GM12874 (cell line): Measurements from ENCODE around the gene MADD.

Source experiments
- CTCF ChIP-seq: IDR thresholded peaks from 2 replicates; pipeline ENCODE4 v1.5.1; 2011; ENCODE audit warnings: low read depth, mild to moderate bottlenecking, control low read depth, low read length, moderate library complexity; ENCODE audit not compliant: insufficient read depth

The MADD gene

DNA sequence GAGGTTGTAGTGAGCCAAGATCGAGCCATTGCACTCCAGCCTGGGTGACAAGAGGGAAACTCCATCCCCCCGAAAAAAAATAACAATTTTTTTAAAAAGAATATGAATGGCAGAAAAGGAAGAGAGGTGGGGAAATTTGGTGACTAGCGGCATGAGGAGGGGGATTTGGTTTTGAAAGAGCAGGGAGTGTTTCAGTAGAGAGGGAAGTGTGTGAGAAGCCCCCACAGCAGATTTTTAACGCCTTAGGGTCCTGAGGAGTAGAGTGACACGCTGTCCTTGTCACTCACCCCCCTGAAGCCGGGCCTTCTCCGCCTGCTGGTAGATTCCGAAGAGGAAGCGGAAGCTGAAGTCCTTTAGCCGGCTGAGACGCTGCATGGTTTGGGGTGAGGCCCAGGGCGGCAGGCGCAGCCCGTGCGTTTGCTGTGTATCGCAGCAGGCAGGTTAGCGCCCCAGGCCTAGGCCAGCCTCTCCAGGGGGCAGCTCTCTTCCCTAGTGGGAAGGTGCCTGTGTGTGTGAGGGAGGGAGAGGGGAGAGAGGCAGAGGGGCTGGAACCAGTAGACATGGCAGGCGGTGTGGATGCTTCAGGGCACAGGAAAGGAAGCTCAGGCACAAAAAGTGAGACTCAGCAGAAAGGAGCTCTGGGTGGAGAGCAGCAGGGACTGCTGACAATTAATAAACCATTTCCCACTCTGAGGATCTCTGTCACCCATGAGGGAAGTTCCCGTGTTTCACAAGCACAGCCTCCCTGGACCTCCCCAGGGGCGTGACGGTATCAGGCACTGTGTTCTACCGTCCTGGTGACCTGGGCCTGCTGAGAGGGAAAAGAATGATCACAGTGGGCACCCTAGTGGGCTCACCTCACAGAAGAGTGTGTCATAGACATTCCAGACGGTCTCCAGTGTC is 25.2 kb upstream of the MADD start:
- no peak for TF ChIP-seq CTCF

DNA sequence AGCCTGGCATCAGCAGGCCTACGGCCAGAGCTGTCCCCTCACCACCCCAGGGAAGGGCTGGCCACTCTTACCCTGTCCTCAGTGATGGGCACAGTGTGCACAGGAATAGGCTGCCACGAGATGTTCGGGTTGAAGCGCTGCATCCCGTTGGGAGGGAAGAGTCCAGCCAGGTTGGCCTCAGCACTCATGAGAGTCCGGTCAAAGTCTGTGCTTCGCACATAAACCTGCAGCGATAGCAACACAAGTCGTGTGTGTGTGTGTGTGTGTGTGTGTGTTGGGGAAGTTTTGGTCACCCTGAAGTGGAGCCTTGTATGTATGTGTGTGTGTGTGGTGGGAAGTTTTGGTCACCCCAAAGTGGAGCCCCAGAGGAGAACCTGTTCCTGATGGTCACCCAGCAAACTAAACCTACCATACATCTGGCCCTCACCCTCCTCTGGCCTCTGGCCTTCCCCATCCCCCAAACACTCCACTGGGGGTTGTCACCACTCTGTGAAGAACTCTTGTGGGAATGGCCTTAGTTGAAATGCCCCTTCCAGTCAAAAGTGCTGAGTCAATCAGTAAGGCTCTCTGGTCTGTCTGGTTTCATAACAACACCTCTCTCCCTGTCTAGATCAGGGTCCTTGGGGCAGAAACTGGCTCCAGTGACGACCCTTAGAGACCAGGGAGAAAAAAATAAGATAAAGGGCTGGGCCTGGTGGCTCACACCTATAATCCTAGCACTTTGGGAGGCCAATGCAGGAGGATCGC is 24.1 kb upstream of the MADD start:
- TF ChIP-seq CTCF, result no peak

DNA sequence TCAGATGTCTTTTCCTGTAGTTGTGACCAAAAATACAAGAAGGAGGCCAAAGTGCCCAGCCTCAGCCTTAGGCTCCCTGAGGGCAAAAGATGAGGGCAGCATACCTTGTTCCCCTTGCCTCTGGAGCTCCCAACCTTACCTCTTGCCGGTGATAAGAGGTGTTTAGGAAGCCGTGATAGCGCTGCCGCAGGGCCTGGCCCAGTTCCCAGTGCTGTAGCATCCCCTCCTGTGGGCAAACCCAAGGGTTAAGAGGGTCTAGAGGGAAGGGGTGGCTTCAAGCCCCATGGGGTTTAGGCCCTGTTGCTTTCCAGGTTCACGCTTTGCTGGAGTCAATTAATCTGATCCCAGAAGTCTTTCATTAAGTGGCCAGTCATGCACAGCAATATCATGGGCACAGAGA is 22.4 kb upstream of the MADD start:
- TF ChIP-seq CTCF, result no peak

DNA sequence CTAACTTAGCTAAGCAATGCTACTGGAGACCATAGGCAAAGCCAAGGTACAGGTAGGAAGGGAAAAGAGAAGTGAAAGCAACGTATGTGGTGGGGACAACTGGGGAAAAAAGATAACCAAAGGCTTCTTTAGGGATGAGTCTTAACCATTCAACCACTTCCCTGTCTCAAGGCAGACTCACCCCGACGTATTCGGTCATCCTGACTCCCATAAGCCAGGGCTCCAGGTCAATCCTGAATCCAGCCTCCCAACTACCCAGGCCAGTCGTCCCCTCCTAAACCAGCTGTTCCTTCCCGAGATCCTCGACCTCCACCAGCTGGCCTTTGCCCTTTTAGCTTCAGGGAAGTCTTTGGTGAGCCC is 21.6 kb upstream of the MADD start:
- TF ChIP-seq CTCF, result no peak

DNA sequence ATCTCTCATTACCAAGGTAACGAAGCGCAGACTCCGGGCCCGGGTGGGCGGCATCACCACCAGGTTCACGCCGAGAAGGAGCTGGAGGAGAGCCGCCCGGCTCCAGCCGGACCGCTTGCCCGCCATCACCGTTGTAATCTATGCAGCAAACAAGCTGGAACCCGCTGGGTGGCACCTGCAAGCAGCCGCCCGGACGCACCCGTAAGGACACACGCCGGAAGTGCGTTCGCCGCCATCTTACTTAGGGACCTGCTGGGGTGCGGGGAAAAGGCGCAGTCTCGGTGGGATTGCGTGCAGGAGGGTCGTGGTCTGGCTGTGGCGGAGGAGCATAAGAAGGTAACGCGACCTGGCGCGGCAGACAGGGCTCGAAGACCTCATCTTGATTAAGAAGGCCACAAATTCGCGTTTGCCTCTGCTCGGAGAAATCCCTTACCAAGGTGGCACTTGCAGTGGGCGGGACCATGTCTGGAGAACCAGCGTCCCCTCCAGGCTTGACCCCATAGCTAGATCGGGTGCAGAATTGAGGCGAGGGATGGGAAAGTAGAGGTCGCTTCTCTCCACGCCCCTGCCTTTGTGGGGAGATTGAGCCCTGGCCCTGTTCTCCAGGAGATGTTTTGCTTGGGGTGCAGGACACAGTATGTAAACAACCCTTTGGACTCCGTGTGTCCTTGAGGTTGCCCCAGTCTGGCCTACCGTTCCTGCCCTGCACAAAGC is 21.1 kb upstream of the MADD start, which contains the start of gene ACP2:
Gene ACP2, minus strand, starts transcription at position 151 of the 714 bp plus-strand sequence. Its CDS starts 25 bp downstream, at position 126.
- TF ChIP-seq CTCF, result peak; percentile 55

- TF ChIP-seq CTCF, result no peak
These were observed 20.6 kb upstream of the MADD start for GRCh38 chr11:47249378-47249715.

DNA sequence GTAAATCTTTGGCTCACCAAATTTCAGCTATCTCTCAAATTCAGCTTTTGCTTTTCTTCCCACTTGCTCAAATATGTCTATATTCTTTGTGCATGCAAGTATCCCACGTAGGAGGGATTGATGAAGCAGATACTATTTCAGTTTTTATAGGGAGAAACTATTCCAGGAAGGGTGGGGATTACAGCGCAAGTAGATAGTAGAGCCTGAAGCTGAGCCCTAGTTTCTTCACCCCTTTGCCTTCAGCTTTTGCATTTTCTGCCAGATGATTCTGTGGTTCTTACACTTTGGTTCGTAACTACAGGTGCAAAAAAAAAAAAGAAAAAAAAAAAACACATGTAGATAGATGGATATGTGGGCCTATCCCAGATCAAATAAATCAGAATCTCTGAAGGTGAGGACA is 18.2 kb upstream of the MADD start:
- no peak for TF ChIP-seq CTCF
